HCT116 (cell line): ENCODE measurements around the gene GRM8. TPM values are rescaled to one million over a fixed set of nuclear protein-coding genes. Genes with fewer than 3 reads are reported as not detected.

ENCODE experiments used
- ATAC-seq: fragments of 200-7000 bp; cut with Tn5 transposase; 2 replicates; pipeline ENCODE4 v1.9.1; 2020; ENCODE audit warnings: mild to moderate bottlenecking, moderate library complexity
- BruUV-seq: library from RNA; stranded (reverse); fragments of 400-500 nt; replicated peaks from 2 replicates; lab custom pipeline; 2021; lab: Mats Ljungman, UMichigan
- CTCF ChIA-PET: fragments of 300-600 bp; sonication (Branson Sonifier 250); formaldehyde crosslinking; loops from one replicate; lab custom pipeline; 2021; ENCODE audit warnings: antibody characterized with exemption; lab: Charles Lee
- POLR2A ChIA-PET: fragments of 300-600, 350-600 bp; sonication (Branson Sonifier 250); formaldehyde crosslinking; loops from one replicate; lab custom pipeline; 2021; ENCODE audit warnings: antibody characterized with exemption; lab: Charles Lee
- RAD21 ChIA-PET, 2 experiments: fragments of 300-600 bp; sonication (Branson Sonifier 250); formaldehyde crosslinking; loops; one replicate each; lab custom pipeline; 2023; ENCODE audit warnings: low total read pairs in 2 of 2; ENCODE audit not compliant: uncharacterized antibody in 2 of 2, unreplicated experiment in 2 of 2, low non-redundant PET in 1 of 2; lab: Charles Lee
- DNase-seq: peaks from one replicate; pipeline ENCODE4 v3.0.0-alpha.2; 2010; ENCODE audit warnings: low read depth, low spot score
- H2AFZ ChIP-seq: fragments of 200-600 bp; shearing (Covaris generic), sonication (generic); 2 replicates; pipeline ENCODE4 v1.6.1; 2017; ENCODE audit warnings: low read depth, mixed run types, mixed read lengths, antibody characterized with exemption, low read length; ENCODE audit not compliant: poor library complexity, severe bottlenecking
- H3K27ac ChIP-seq: 2 replicates; pipeline ENCODE4 v1.5.1; 2012; ENCODE audit warnings: low read depth, low read length
- H3K27me3 ChIP-seq: fragments of 200-600 bp; sonication (generic); 2 replicates; pipeline ENCODE4 v1.6.1; 2016; ENCODE audit warnings: mixed run types, low read length, mixed read lengths; ENCODE audit not compliant: insufficient read depth
- H3K36me3 ChIP-seq, 2 experiments: fragments of 200-500 bp in 1 of 2; fragments of 200-600 bp in 1 of 2; sonication (Bioruptor generic) in 1 of 2; sonication (generic) in 1 of 2; 2 replicates each; pipeline versions ENCODE4 v1.5.1 to v1.6.1; 2014 to 2016; ENCODE audit warnings: low read length in 2 of 2, inconsistent platforms in 1 of 2, mixed read lengths in 1 of 2, mixed run types in 1 of 2; ENCODE audit not compliant: insufficient read depth in 2 of 2, control insufficient read depth in 1 of 2
- H3K4me1 ChIP-seq, 2 experiments: fragments of 200-600 bp in 1 of 2; sonication (generic) in 1 of 2; 2 replicates each; pipeline versions ENCODE4 v1.5.1 to v1.6.1; 2012 to 2017; ENCODE audit warnings: low read length in 2 of 2, inconsistent platforms in 1 of 2, mild to moderate bottlenecking in 1 of 2, mixed read lengths in 1 of 2, mixed run types in 1 of 2, moderate library complexity in 1 of 2; ENCODE audit not compliant: insufficient read depth in 2 of 2, control insufficient read depth in 1 of 2
- H3K4me2 ChIP-seq: fragments of 200-600 bp; sonication (generic); 2 replicates; pipeline ENCODE4 v1.6.1; 2017; ENCODE audit warnings: mixed run types, low read length, mixed read lengths
- H3K4me3 ChIP-seq, 2 experiments: fragments of 200-600 bp in 1 of 2; sonication (generic) in 1 of 2; replicated peaks in 1 of 2; 2 replicates each; pipeline ENCODE4 v1.5.1; 2011 to 2016; ENCODE audit warnings: low read length in 2 of 2, control low read depth in 1 of 2, low read depth in 1 of 2, mild to moderate bottlenecking in 1 of 2, mixed read lengths in 1 of 2, mixed run types in 1 of 2
- H3K79me2 ChIP-seq: fragments of 200-600 bp; sonication (generic); 2 replicates; pipeline ENCODE4 v1.6.1; 2017; ENCODE audit warnings: mild to moderate bottlenecking, mixed run types, low read length, moderate library complexity, mixed read lengths; ENCODE audit not compliant: insufficient read depth
- H3K9ac ChIP-seq: fragments of 200-600 bp; sonication (generic); 2 replicates; pipeline ENCODE4 v1.6.1; 2016; ENCODE audit warnings: low read length, mixed read lengths
- H3K9me2 ChIP-seq: fragments of 200-600 bp; sonication (generic), shearing (Covaris generic); 2 replicates; pipeline ENCODE4 v1.6.1; 2017; ENCODE audit warnings: mixed run types, mild to moderate bottlenecking, moderate library complexity; ENCODE audit not compliant: insufficient read depth
- H3K9me3 ChIP-seq, 2 experiments: fragments of 200-500 bp in 1 of 2; fragments of 200-600 bp in 1 of 2; sonication (Bioruptor generic) in 1 of 2; sonication (generic) in 1 of 2; 2 replicates each; pipeline ENCODE4 v1.6.1; 2014 to 2017; ENCODE audit warnings: low read length in 2 of 2, mixed read lengths in 2 of 2, inconsistent platforms in 1 of 2, low read depth in 1 of 2, mild to moderate bottlenecking in 1 of 2, mixed run types in 1 of 2, moderate library complexity in 1 of 2; ENCODE audit not compliant: control insufficient read depth in 1 of 2, insufficient read depth in 1 of 2
- H4K20me1 ChIP-seq: fragments of 200-600 bp; sonication (generic), shearing (Covaris generic); 2 replicates; pipeline ENCODE4 v1.6.1; 2017; ENCODE audit warnings: mixed run types, mild to moderate bottlenecking, moderate library complexity; ENCODE audit not compliant: insufficient read depth
- CBX3 ChIP-seq: IDR thresholded peaks from 2 replicates; pipeline ENCODE4 v1.6.1; 2012; ENCODE audit warnings: low read depth
- CTCF ChIP-seq, 3 experiments: fragments of 200-600 bp in 1 of 3; sonication (generic) in 1 of 3; IDR thresholded peaks in 2 of 3; conservative IDR thresholded peaks in 1 of 3; 2 replicates each; pipeline ENCODE4 v1.5.1; 2012 to 2017; ENCODE audit warnings: low read depth in 2 of 3, low read length in 2 of 3, antibody characterized with exemption in 1 of 3, borderline replicate concordance in 1 of 3, control low read depth in 1 of 3, mild to moderate bottlenecking in 1 of 3, mixed read lengths in 1 of 3, mixed run types in 1 of 3, moderate library complexity in 1 of 3; ENCODE audit not compliant: insufficient read depth in 1 of 3
- EGR1 ChIP-seq: IDR thresholded peaks from 2 replicates; pipeline ENCODE4 v1.6.1; 2012; ENCODE audit warnings: low read depth
- EZH2 ChIP-seq: fragments of 200-600 bp; sonication (generic); IDR thresholded peaks from 2 replicates; pipeline ENCODE4 v1.6.1; 2017; ENCODE audit warnings: antibody characterized with exemption, mixed run types
- JUND ChIP-seq: IDR thresholded peaks from 2 replicates; pipeline ENCODE4 v1.6.1; 2012
- REST ChIP-seq: IDR thresholded peaks from 2 replicates; pipeline ENCODE4 v1.6.1; 2012; ENCODE audit warnings: low read depth
- SIN3A ChIP-seq: IDR thresholded peaks from 2 replicates; pipeline ENCODE4 v1.6.1; 2012; ENCODE audit warnings: low read depth
- SRF ChIP-seq: IDR thresholded peaks from 2 replicates; pipeline ENCODE4 v1.6.1; 2012; ENCODE audit warnings: low read depth
- TCF7L2 ChIP-seq: IDR thresholded peaks from 2 replicates; pipeline ENCODE4 v1.7.0; 2011; ENCODE audit warnings: borderline replicate concordance, inconsistent platforms; ENCODE audit not compliant: insufficient read depth, insufficient read length; ENCODE audit errors: extremely low read depth
- ZFX ChIP-seq: fragments of 450-650 bp; IDR thresholded peaks from 2 replicates; pipeline ENCODE4 v1.6.1; 2017
- intact Hi-C: fragments of 100-400 bp; cut with micrococcal nuclease; formaldehyde crosslinking; loops from 2 replicates; pipeline ENCODE4 v1.10.0; 2022
- total RNA-seq: library from RNA; stranded (reverse); gene quantifications from one replicate; pipeline ENCODE4 v1.2.1, GENCODE V29; 2021; ENCODE audit not compliant: unreplicated experiment

GRM8 gene
- total RNA-seq, 1 experiment from 2014 or later: 0.05 TPM

GRCh38 chr7:127264219-127264618, 11.5 kb upstream of the GRM8 start (continued):
- TF ChIP-seq CTCF (IDR thresholded peaks at IDR 0.05 in 2 of 3, conservative IDR thresholded peaks at IDR 0.05 in 1 of 3; ENCODE audit: borderline replicate concordance in 1 of 3, insufficient read depth in 1 of 3, low read depth in 2 of 3, low read length in 2 of 3) (no peak), ZFX (no peak)

DNA sequence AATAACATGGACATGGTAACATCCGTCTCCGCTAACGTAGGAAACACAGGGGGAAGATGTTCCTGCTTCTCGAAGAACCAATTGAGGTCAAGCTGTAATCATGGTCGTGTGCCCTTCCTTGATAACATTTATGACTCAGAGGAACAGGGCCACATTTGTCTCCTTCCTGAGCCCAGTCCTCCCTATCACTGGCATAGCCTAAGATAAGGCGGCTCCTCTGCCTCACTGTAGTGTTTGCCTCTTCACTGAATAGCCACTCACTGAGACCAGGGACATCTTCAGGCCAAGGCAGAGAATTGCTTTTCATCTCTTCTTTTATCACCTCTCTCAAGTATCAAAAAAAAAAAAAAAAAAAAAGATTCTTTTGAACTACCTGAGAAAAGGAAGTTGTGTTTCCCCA, 5.4 kb upstream of the GRM8 start:
- H3K4me1 ChIP-seq: peaks cover 0 to 7% of the 10 kb centered on the region in 2 experiments; a peak in 1 of 4 replicates
- no TSS peak for BruUV-seq
- no peak overlapping the region for H3K4me3 ChIP-seq
- intact Hi-C loops: no loop called here
- H3K79me2 ChIP-seq: no peaks in the 10 kb centered on the region
- ChIA-PET RAD21 (no interaction called here), POLR2A (no interaction called here), CTCF (no interaction called here)
- no peak overlapping the region for H3K27ac ChIP-seq
- ATAC-seq: no peak
- H3K27me3 ChIP-seq: peaks cover 50% of the 10 kb centered on the region
- H3K9me3 ChIP-seq: no peaks in the 10 kb centered on the region
- no peak for DNase-seq
- no peak overlapping the region for H3K4me2 ChIP-seq
- no peaks in the 10 kb centered on the region for H3K36me3 ChIP-seq
- H2AFZ ChIP-seq: no peak overlapping the region
- H4K20me1 ChIP-seq: no peaks in the 10 kb centered on the region
- H3K9ac ChIP-seq: no peak overlapping the region
- H3K9me2 ChIP-seq: no peaks in the 10 kb centered on the region
- TF ChIP-seq TCF7L2: no peak
- no peak for TF ChIP-seq ZFX
- no peak for TF ChIP-seq EGR1
- TF ChIP-seq JUND: no peak
- TF ChIP-seq SIN3A: no peak
- no peak for TF ChIP-seq EZH2
- TF ChIP-seq SRF: no peak
- no peak for TF ChIP-seq REST
- no peak for TF ChIP-seq CBX3
